Natural killer cell (primary cell): ENCODE measurements around the gene VSTM2B. TPM values are rescaled to one million over a fixed set of nuclear protein-coding genes. Genes with fewer than 3 reads are reported as not detected.

Source experiments
- ATAC-seq, 3 donors: fragments of 150-1000 bp in 2 of 3; fragments of 200-7000 bp in 1 of 3; cut with Tn5 transposase; 1 replicate in 1 of 3; 2 replicates in 2 of 3; pipeline ENCODE4 v1.10.0; 2021; ENCODE audit warnings: mild to moderate bottlenecking in 2 of 3, moderate library complexity in 2 of 3
- DNase-seq, 2 donors: peaks; one replicate each; pipeline versions ENCODE4 v3.0.0 to v3.0.0-alpha.2; 2013 to 2021; ENCODE audit warnings: mixed read lengths in 1 of 2
- H3K27ac ChIP-seq: one replicate; pipeline ENCODE4 v1.5.1; 2013; ENCODE audit warnings: mild to moderate bottlenecking, low read length
- H3K27me3 ChIP-seq: one replicate; pipeline ENCODE4 v1.6.1; 2013; ENCODE audit warnings: low read length; ENCODE audit not compliant: control insufficient read depth, insufficient read depth
- H3K36me3 ChIP-seq: one replicate; pipeline ENCODE4 v1.6.1; 2013; ENCODE audit warnings: low read length; ENCODE audit not compliant: control insufficient read depth, insufficient read depth
- H3K4me1 ChIP-seq: one replicate; pipeline ENCODE4 v1.6.1; 2013; ENCODE audit warnings: low read length; ENCODE audit not compliant: control insufficient read depth, insufficient read depth
- H3K4me3 ChIP-seq: one replicate; pipeline ENCODE4 v1.5.1; 2013; ENCODE audit warnings: low read length
- H3K9me3 ChIP-seq: one replicate; pipeline ENCODE4 v1.6.1; 2013; ENCODE audit warnings: low read length; ENCODE audit not compliant: control insufficient read depth, insufficient read depth
- H3K27ac Mint-ChIP-seq, 2 donors: one replicate each; pipeline ENCODE4 v1.8.0; 2022; ENCODE audit warnings: mild to moderate bottlenecking in 2 of 2, mixed read lengths in 2 of 2, moderate library complexity in 1 of 2
- H3K27me3 Mint-ChIP-seq, 2 donors: one replicate each; pipeline ENCODE4 v1.8.0; 2022; ENCODE audit warnings: low read depth in 2 of 2, mixed read lengths in 2 of 2
- H3K36me3 Mint-ChIP-seq: one replicate; pipeline ENCODE4 v1.8.0; 2022; ENCODE audit warnings: mixed read lengths
- H3K4me1 Mint-ChIP-seq, 2 donors: one replicate each; pipeline ENCODE4 v1.8.0; 2022; ENCODE audit warnings: mixed read lengths in 2 of 2
- H3K4me3 Mint-ChIP-seq: one replicate; pipeline ENCODE4 v1.8.0; 2022; ENCODE audit warnings: mild to moderate bottlenecking, moderate library complexity, mixed read lengths
- H3K9me3 Mint-ChIP-seq, 2 donors: one replicate each; pipeline ENCODE4 v1.8.0; 2022; ENCODE audit warnings: mixed read lengths in 2 of 2
- WGBS: methylation state at CpG from one replicate; pipeline ENCODE4 v1.1.7; 2013; ENCODE audit warnings: missing lambda C conversion rate; ENCODE audit not compliant: insufficient coverage; 5-methylcytosine and 5-hydroxymethylcytosine counted together
- intact Hi-C: fragments of 100-400 bp; cut with micrococcal nuclease; formaldehyde crosslinking; loops from one replicate; pipeline ENCODE4 v1.14.2; 2022
- total RNA-seq, 4 donors: library from RNA; stranded (reverse); fragments of 120-200 nt in 1 of 4; gene quantifications; one replicate each; pipeline versions ENCODE4 v1.2.3 to v1.2.4, GENCODE V29; 2013 to 2022
- TF ChIP-seq, protein P1 (sequence below): fragments of 200-600 bp; IDR thresholded peaks from one replicate; pipeline ENCODE4 v1.8.0; 2022; ENCODE audit warnings: antibody characterized with exemption

VSTM2B gene
- total RNA-seq, 3 donors from 2014 or later (not counting 1 experiment from before 2014, with no cell fraction given), result not detected

DNA sequence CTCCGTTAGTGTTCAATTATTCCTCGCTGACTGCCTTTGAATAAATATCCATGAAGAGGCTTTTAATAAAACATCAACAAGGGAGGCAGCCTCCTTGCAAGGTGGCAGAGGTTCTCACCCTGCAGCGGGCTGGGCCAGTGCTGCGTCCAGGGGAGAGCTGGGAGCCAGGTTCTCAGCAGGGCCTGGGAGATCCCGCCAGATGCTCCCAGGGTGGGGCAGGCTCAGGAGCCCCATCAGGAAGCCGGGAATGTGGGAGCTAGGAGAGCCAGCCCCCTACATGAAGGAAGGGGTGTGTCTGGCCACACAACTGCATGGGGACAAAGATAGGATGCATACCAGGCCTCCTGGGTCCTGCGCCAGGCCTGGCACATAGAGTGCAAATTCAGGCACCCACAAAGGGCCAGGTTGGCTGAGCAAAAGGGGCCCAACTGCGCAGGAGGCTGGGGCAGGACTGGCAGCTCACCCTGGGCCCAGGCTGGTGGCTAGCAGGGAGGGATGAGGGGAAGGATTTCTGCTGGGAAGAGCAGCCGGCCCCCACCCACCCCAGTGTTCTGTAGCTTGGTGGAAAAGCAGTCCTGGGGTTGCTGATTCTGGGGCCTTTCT is 22.8 kb downstream of the VSTM2B start:
- Mint-ChIP-seq H3K27ac (no peak overlapping the region), H3K4me1 (no peaks in the 10 kb centered on the region), H3K9me3 (peaks cover 3% of the 10 kb centered on the region in 2 donors), H3K4me3 (no peak overlapping the region), H3K27me3 (peaks cover 9 to 13% of the 10 kb centered on the region in 2 donors), H3K36me3 (peaks cover 6% of the 10 kb centered on the region)
- H3K9me3 ChIP-seq, result no peaks in the 10 kb centered on the region
- H3K27ac ChIP-seq, result no peak overlapping the region
- H3K4me3 ChIP-seq, result no peak overlapping the region
- ATAC-seq (no peak), DNase-seq (no peak)
- no peaks in the 10 kb centered on the region for H3K36me3 ChIP-seq
- no peaks in the 10 kb centered on the region for H3K4me1 ChIP-seq
- TF ChIP-seq, protein P1, sequence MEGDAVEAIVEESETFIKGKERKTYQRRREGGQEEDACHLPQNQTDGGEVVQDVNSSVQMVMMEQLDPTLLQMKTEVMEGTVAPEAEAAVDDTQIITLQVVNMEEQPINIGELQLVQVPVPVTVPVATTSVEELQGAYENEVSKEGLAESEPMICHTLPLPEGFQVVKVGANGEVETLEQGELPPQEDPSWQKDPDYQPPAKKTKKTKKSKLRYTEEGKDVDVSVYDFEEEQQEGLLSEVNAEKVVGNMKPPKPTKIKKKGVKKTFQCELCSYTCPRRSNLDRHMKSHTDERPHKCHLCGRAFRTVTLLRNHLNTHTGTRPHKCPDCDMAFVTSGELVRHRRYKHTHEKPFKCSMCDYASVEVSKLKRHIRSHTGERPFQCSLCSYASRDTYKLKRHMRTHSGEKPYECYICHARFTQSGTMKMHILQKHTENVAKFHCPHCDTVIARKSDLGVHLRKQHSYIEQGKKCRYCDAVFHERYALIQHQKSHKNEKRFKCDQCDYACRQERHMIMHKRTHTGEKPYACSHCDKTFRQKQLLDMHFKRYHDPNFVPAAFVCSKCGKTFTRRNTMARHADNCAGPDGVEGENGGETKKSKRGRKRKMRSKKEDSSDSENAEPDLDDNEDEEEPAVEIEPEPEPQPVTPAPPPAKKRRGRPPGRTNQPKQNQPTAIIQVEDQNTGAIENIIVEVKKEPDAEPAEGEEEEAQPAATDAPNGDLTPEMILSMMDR, result no peak
- H3K27me3 ChIP-seq, result no peaks in the 10 kb centered on the region
- WGBS, result 79% methylated on average over 9 of the region's 9 CpGs
- intact Hi-C loops, result no loop called here

GRCh38 chr19:29549105-29550070 is 23.6 kb downstream of the VSTM2B start:
- Histone ChIP-seq H3K27me3 (no peaks in the 10 kb centered on the region), H3K4me1 (no peaks in the 10 kb centered on the region), H3K27ac (no peak overlapping the region), H3K36me3 (no peaks in the 10 kb centered on the region), H3K9me3 (no peaks in the 10 kb centered on the region), H3K4me3 (no peak overlapping the region)
- Mint-ChIP-seq H3K36me3 (peaks cover 14% of the 10 kb centered on the region), H3K9me3 (peaks cover 4 to 9% of the 10 kb centered on the region in 2 donors), H3K4me1 (no peaks in the 10 kb centered on the region), H3K4me3 (no peak overlapping the region), H3K27ac (no peak overlapping the region), H3K27me3 (peaks cover 14 to 21% of the 10 kb centered on the region in 2 donors)
- DNase-seq, result no peak
- TF ChIP-seq, protein P1, result no peak
- WGBS, result 77% methylated on average over 9 of the region's 9 CpGs
- intact Hi-C loops, result no loop called here
- no peak for ATAC-seq

DNA sequence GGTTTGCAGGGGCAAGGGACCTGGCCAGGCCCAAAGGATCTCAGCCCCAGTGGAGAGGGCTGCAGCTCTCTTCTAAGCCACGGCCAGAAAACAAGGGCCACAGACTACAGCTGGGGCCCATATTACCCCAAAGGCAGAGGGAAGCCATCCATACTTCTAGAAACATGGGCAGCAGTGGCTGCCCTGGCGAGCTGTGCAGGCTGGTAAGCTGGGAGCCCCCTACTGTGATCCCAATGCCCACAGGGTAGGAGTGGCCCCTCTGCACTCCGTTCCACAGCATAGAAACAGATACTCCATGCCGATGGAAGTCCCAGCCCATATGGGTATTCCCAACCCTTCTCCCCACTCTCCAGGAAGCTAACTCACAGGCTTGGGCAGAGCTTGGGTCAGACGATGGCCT is 25.1 kb downstream of the VSTM2B start:
- ATAC-seq (no peak), DNase-seq (no peak)
- WGBS, result 83% methylated on average over 5 of the region's 5 CpGs
- Histone ChIP-seq H3K27me3 (no peaks in the 10 kb centered on the region), H3K27ac (no peak overlapping the region), H3K4me1 (no peaks in the 10 kb centered on the region), H3K4me3 (no peak overlapping the region), H3K36me3 (no peaks in the 10 kb centered on the region), H3K9me3 (no peaks in the 10 kb centered on the region)
- Mint-ChIP-seq H3K4me1 (no peaks in the 10 kb centered on the region), H3K4me3 (no peak overlapping the region), H3K36me3 (peaks cover 15% of the 10 kb centered on the region), H3K9me3 (peaks cover 6 to 12% of the 10 kb centered on the region in 2 donors), H3K27me3 (peaks cover 26 to 36% of the 10 kb centered on the region in 2 donors), H3K27ac (no peak overlapping the region)
- TF ChIP-seq, protein P1, result no peak
- intact Hi-C loops, result no loop called here
